Lower lobe of right lung (tissue), 2 donors: Measurements from ENCODE around the gene UCMA. TPM values are rescaled to one million over a fixed set of nuclear protein-coding genes. Genes with fewer than 3 reads are reported as not detected.

Experiments used
- ATAC-seq, 2 donors: fragments of 200-7000 bp; cut with Tn5 transposase; one replicate each; pipeline ENCODE4 v1.9.1; 2020 to 2022; ENCODE audit warnings: mild to moderate bottlenecking in 2 of 2, moderate library complexity in 2 of 2
- DNase-seq: peaks from one replicate; pipeline ENCODE4 v3.0.0-alpha.2; 2020
- H3K27ac ChIP-seq: fragments of 200-600 bp; one replicate; pipeline ENCODE4 v1.8.0; 2022
- H3K27me3 ChIP-seq: fragments of 200-600 bp; one replicate; pipeline ENCODE4 v1.8.0; 2022; ENCODE audit warnings: low read depth
- H3K36me3 ChIP-seq: fragments of 200-600 bp; one replicate; pipeline ENCODE4 v1.8.0; 2022; ENCODE audit warnings: mild to moderate bottlenecking
- H3K4me1 ChIP-seq: fragments of 200-600 bp; one replicate; pipeline ENCODE4 v1.8.0; 2022
- H3K4me3 ChIP-seq: fragments of 200-600 bp; one replicate; pipeline ENCODE4 v1.8.0; 2022; ENCODE audit warnings: mild to moderate bottlenecking
- H3K9me3 ChIP-seq: fragments of 200-600 bp; one replicate; pipeline ENCODE4 v1.8.0; 2022
- CTCF ChIP-seq: fragments of 200-600 bp; IDR thresholded peaks from one replicate; pipeline ENCODE4 v1.8.0; 2022; ENCODE audit warnings: antibody characterized with exemption, mild to moderate bottlenecking
- intact Hi-C: fragments of 100-400 bp; cut with DNase I; formaldehyde crosslinking; loops from one replicate; pipeline ENCODE4 v1.11.0; 2022
- total RNA-seq: library from RNA; stranded (reverse); fragmentation: NEBNext Ultra II Directional; extraction: Animal tissue kit (Norgen Biotek cat#: 25700); gene quantifications from one replicate; pipeline ENCODE4 v1.2.1, GENCODE V29; 2021
- donor health status: DM: no; HTN: yes; CAD: no; lungs with severe emphysema.

Gene UCMA
- total RNA-seq, 1 donor from 2014 or later = not detected

- Histone ChIP-seq H3K27me3 (no peaks in the 10 kb centered on the region), H3K27ac (no peak overlapping the region), H3K4me3 (no peak overlapping the region), H3K36me3 (no peaks in the 10 kb centered on the region), H3K4me1 (no peaks in the 10 kb centered on the region), H3K9me3 (no peaks in the 10 kb centered on the region)
- TF ChIP-seq CTCF = no peak
- DNase-seq = no peak
- peak in 1 of 2 donors; percentile 20 for ATAC-seq
- intact Hi-C loops = no loop called here
These were observed 36.8 kb upstream of the UCMA start for GRCh38 chr10:13270877-13271551.

- intact Hi-C loops = no loop called here
- Histone ChIP-seq H3K9me3 (no peaks in the 10 kb centered on the region), H3K27me3 (no peaks in the 10 kb centered on the region), H3K4me1 (no peaks in the 10 kb centered on the region), H3K36me3 (no peaks in the 10 kb centered on the region), H3K4me3 (no peak overlapping the region), H3K27ac (no peak overlapping the region)
- ATAC-seq (no peak), DNase-seq (no peak)
- TF ChIP-seq CTCF = no peak
These were observed 34.7 kb upstream of the UCMA start for GRCh38 chr10:13268841-13269240.

- no peak overlapping the region for H3K27ac ChIP-seq
- H3K27me3 ChIP-seq = no peaks in the 10 kb centered on the region
- TF ChIP-seq CTCF = no peak
- no peak overlapping the region for H3K4me3 ChIP-seq
- DNase-seq = no peak
- H3K9me3 ChIP-seq = no peaks in the 10 kb centered on the region
- no peaks in the 10 kb centered on the region for H3K4me1 ChIP-seq
- no peak for ATAC-seq
- intact Hi-C loops = no loop called here
- H3K36me3 ChIP-seq = no peaks in the 10 kb centered on the region
These were observed 34.1 kb upstream of the UCMA start for GRCh38 chr10:13268310-13268709.

GRCh38 chr10:13263591-13263990 is 29.4 kb upstream of the UCMA start:
- no peaks in the 10 kb centered on the region for H3K36me3 ChIP-seq
- H3K27me3 ChIP-seq = no peaks in the 10 kb centered on the region
- H3K4me3 ChIP-seq = no peak overlapping the region
- no peaks in the 10 kb centered on the region for H3K4me1 ChIP-seq
- no peak overlapping the region for H3K27ac ChIP-seq
- intact Hi-C loops = no loop called here
- H3K9me3 ChIP-seq = no peaks in the 10 kb centered on the region
- DNase-seq (no peak), ATAC-seq (no peak)
- TF ChIP-seq CTCF = no peak

GRCh38 chr10:13262433-13262832 is 28.3 kb upstream of the UCMA start:
- H3K4me1 ChIP-seq = no peaks in the 10 kb centered on the region
- H3K4me3 ChIP-seq = no peak overlapping the region
- ATAC-seq = no peak
- no peaks in the 10 kb centered on the region for H3K36me3 ChIP-seq
- H3K27me3 ChIP-seq = no peaks in the 10 kb centered on the region
- no peak for DNase-seq
- H3K27ac ChIP-seq = no peak overlapping the region
- TF ChIP-seq CTCF = no peak
- intact Hi-C loops = no loop called here
- no peaks in the 10 kb centered on the region for H3K9me3 ChIP-seq
